HG02973 (cell line): Measurements from ENCODE around the gene SAC3D1.
"Not testable (repeated sequence)": the region's sequence is repeated elsewhere in the genome, so short reads cannot be mapped to it uniquely, and the experiment has no call there.

ENCODE experiments used
- ATAC-seq: cut with Tn5 transposase; IDR thresholded peaks from one replicate; pipeline ENCODE4 v1.9.1; 2021; ENCODE audit warnings: moderate library complexity; ENCODE audit not compliant: unreplicated experiment

Gene SAC3D1

GRCh38 chr11:65023502-65023901 is 17.5 kb upstream of the SAC3D1 start:
- ATAC-seq, result not testable (repeated sequence)

- no peak for ATAC-seq
These were observed 14.2 kb upstream of the SAC3D1 start for GRCh38 chr11:65026810-65027209.

GRCh38 chr11:65027213-65028067 is 13.6 kb upstream of the SAC3D1 start, which contains the start of gene SNX15:
SNX15 (plus strand) TSS chr11:65027439; CDS start chr11:65027538, 99 bp downstream.
- ATAC-seq, result peak; percentile 75

- no peak for ATAC-seq
These were observed 8.8 kb upstream of the SAC3D1 start for GRCh38 chr11:65032216-65032615.

- ATAC-seq, result no peak
These were observed 6.6 kb upstream of the SAC3D1 start for GRCh38 chr11:65034423-65034822.

GRCh38 chr11:65035579-65035978 is 5.4 kb upstream of the SAC3D1 start:
- ATAC-seq, result no peak

GRCh38 chr11:65036931-65037330 is 4.1 kb upstream of the SAC3D1 start:
- ATAC-seq, result no peak

GRCh38 chr11:65040520-65040846 is 527 bp upstream of the SAC3D1 start:
- ATAC-seq, result no peak

GRCh38 chr11:65042891-65043290 is 1.9 kb downstream of the SAC3D1 start:
- no peak for ATAC-seq

- no peak for ATAC-seq
These were observed 3.0 kb downstream of the SAC3D1 start for GRCh38 chr11:65043881-65044501.

- no peak for ATAC-seq
These were observed 4.1 kb downstream of the SAC3D1 start for GRCh38 chr11:65045061-65045460.

GRCh38 chr11:65045728-65046127 is 4.7 kb downstream of the SAC3D1 start:
- ATAC-seq, result no peak

GRCh38 chr11:65047581-65048422 is 6.8 kb downstream of the SAC3D1 start:
- ATAC-seq, result no peak

- no peak for ATAC-seq
These were observed 10.4 kb downstream of the SAC3D1 start for GRCh38 chr11:65051398-65051858.

- no peak for ATAC-seq
These were observed 13.0 kb downstream of the SAC3D1 start for GRCh38 chr11:65053827-65054508.

GRCh38 chr11:65055538-65055937 is 14.5 kb downstream of the SAC3D1 start:
- no peak for ATAC-seq

GRCh38 chr11:65056999-65057398 is 16.0 kb downstream of the SAC3D1 start:
- ATAC-seq, result no peak

GRCh38 chr11:65057526-65057925 is 16.5 kb downstream of the SAC3D1 start:
- ATAC-seq, result no peak

GRCh38 chr11:65058012-65058411 is 17.0 kb downstream of the SAC3D1 start:
- no peak for ATAC-seq

- ATAC-seq, result no peak
These were observed 17.5 kb downstream of the SAC3D1 start, which contains the start of gene NAALADL1 for GRCh38 chr11:65058419-65059054. NAALADL1 (minus strand) TSS chr11:65058553; CDS start chr11:65058521, 32 bp downstream.
